HepG2 (cell line): Measurements from ENCODE around the gene CDCA4. TPM values are rescaled to one million over a fixed set of nuclear protein-coding genes. Genes with fewer than 3 reads are reported as not detected.

ENCODE experiments used
- ATAC-seq: fragments of 200-7000 bp; cut with Tn5 transposase; 3 replicates; pipeline ENCODE4 v1.9.1; 2020; ENCODE audit warnings: mild to moderate bottlenecking, moderate library complexity
- BruUV-seq: library from RNA; stranded (reverse); fragments of 400-500 nt; replicated peaks from 2 replicates; lab custom pipeline; 2021; lab: Mats Ljungman, UMichigan
- CTCF ChIA-PET: fragments of 300-600 bp; formaldehyde crosslinking; extraction: SDS; loops from one replicate; lab custom pipeline; 2021; ENCODE audit warnings: low total read pairs, inconsistent platforms, low intra/inter-chr PET ratio; lab: Yijun Ruan, JAX
- POLR2A ChIA-PET: fragments of 350-600 bp; sonication (Branson Sonifier 250); formaldehyde crosslinking; loops from one replicate; lab custom pipeline; 2020; ENCODE audit warnings: antibody characterized with exemption, inconsistent platforms; lab: Yijun Ruan, JAX
- DNase-seq: peaks from one replicate; pipeline ENCODE4 v3.0.0-alpha.2; 2015; ENCODE audit warnings: low spot score
- FAIRE-seq: peaks from 3 replicates; lab custom pipeline; 2011; peaks lifted over from hg19 to GRCh38; lab: Jason Lieb, UNC
- H2AFZ ChIP-seq: one replicate; pipeline ENCODE4 v1.6.1; 2011; ENCODE audit warnings: low read length, inconsistent platforms
- H3K27ac ChIP-seq: fragments of 300-600 bp; 3 replicates; pipeline ENCODE4 v1.8.0; 2011; ENCODE audit warnings: mixed run types, mild to moderate bottlenecking, mixed read lengths, low read length, inconsistent platforms; ENCODE audit not compliant: insufficient read depth; ENCODE audit errors: extremely low read length
- H3K27me3 ChIP-seq, 2 experiments: fragments of 200-600 bp in 1 of 2; 2 replicates in 1 of 2; 3 replicates in 1 of 2; pipeline versions ENCODE4 v1.6.0 to v1.8.0; 2011; ENCODE audit warnings: low read length in 2 of 2, mild to moderate bottlenecking in 2 of 2, moderate library complexity in 2 of 2, inconsistent platforms in 1 of 2; ENCODE audit not compliant: insufficient read depth in 2 of 2, control insufficient read depth in 1 of 2
- H3K36me3 ChIP-seq, 2 experiments: fragments of 200-600 bp in 1 of 2; replicated peaks in 1 of 2; 2 replicates in 1 of 2; 3 replicates in 1 of 2; pipeline versions ENCODE4 v1.5.1 to v1.8.0; 2011; ENCODE audit warnings: low read length in 2 of 2, inconsistent platforms in 1 of 2; ENCODE audit not compliant: insufficient read depth in 2 of 2, control insufficient read depth in 1 of 2
- H3K4me1 ChIP-seq: 2 replicates; pipeline ENCODE4 v1.5.1; 2012; ENCODE audit warnings: low read length, inconsistent platforms; ENCODE audit not compliant: insufficient read depth
- H3K4me2 ChIP-seq: 2 replicates; pipeline ENCODE4 v1.6.0; 2011; ENCODE audit warnings: low read depth, low read length, inconsistent platforms
- H3K4me3 ChIP-seq, 3 experiments: fragments of 200-600 bp in 1 of 3; sonication (generic), shearing (Covaris generic) in 1 of 3; replicated peaks in 1 of 3; 2 replicates each; pipeline ENCODE4 v1.5.1; 2011 to 2016; ENCODE audit warnings: low read length in 3 of 3, inconsistent platforms in 2 of 3, low read depth in 2 of 3, mild to moderate bottlenecking in 2 of 3, control low read depth in 1 of 3, mixed read lengths in 1 of 3; ENCODE audit not compliant: insufficient read depth in 1 of 3
- H3K79me2 ChIP-seq: one replicate; pipeline ENCODE4 v1.6.1; 2011; ENCODE audit warnings: low read length, inconsistent platforms; ENCODE audit not compliant: insufficient read depth
- H3K9ac ChIP-seq: 2 replicates; pipeline ENCODE4 v1.6.0; 2011; ENCODE audit warnings: mild to moderate bottlenecking, low read depth, low read length, inconsistent platforms; ENCODE audit not compliant: insufficient read depth
- H3K9me3 ChIP-seq: 2 replicates; pipeline ENCODE4 v1.5.1; 2012; ENCODE audit warnings: mild to moderate bottlenecking, low read length
- H4K20me1 ChIP-seq: 2 replicates; pipeline ENCODE4 v1.6.0; 2011; ENCODE audit warnings: inconsistent platforms, mild to moderate bottlenecking, low read length, moderate library complexity; ENCODE audit not compliant: insufficient read depth
- FOXP1 ChIP-seq, 2 experiments: fragments of 450-650 bp in 1 of 2; IDR thresholded peaks; 2 replicates each; pipeline ENCODE4 v1.6.1; 2017 to 2018; ENCODE audit warnings: antibody characterized with exemption in 1 of 2
- GFI1 ChIP-seq: sonication (generic); formaldehyde crosslinking; IDR thresholded peaks from 2 replicates; pipeline ENCODE4 v1.5.0; 2020; ENCODE audit warnings: missing genetic modification reagents, mild to moderate bottlenecking, borderline replicate concordance
- KDM1A ChIP-seq: IDR thresholded peaks from 2 replicates; pipeline ENCODE4 v1.6.1; 2016; ENCODE audit warnings: missing compliant biosample characterization
- MAFG ChIP-seq: sonication (generic); formaldehyde crosslinking; IDR thresholded peaks from 2 replicates; pipeline ENCODE4 v1.5.1; 2020; ENCODE audit warnings: mild to moderate bottlenecking, missing genetic modification reagents
- NR2F6 ChIP-seq, 2 experiments: IDR thresholded peaks; 2 replicates each; pipeline ENCODE4 v1.6.1; 2016; ENCODE audit warnings: antibody characterized with exemption in 1 of 2, mild to moderate bottlenecking in 1 of 2
- SNRNP70 ChIP-seq: fragments of 200-400 bp; formaldehyde crosslinking; IDR thresholded peaks from 2 replicates; pipeline ENCODE4 v1.6.1; 2017; ENCODE audit warnings: mild to moderate bottlenecking, low read depth, low read length, moderate library complexity
- SUZ12 ChIP-seq: fragments of 150-350 bp; IDR thresholded peaks from 2 replicates; pipeline ENCODE4 v1.6.1; 2014; ENCODE audit warnings: low read depth, low read length
- UBTF ChIP-seq: sonication (generic); formaldehyde crosslinking; IDR thresholded peaks from 2 replicates; pipeline ENCODE4 v1.4.0; 2020; ENCODE audit warnings: mild to moderate bottlenecking, missing genetic modification reagents
- YEATS4 ChIP-seq: sonication (generic); formaldehyde crosslinking; IDR thresholded peaks from 2 replicates; pipeline ENCODE4 v1.4.0; 2020; ENCODE audit warnings: missing genetic modification reagents, borderline replicate concordance
- ZC3H13 ChIP-seq: sonication (generic); formaldehyde crosslinking; IDR thresholded peaks from 2 replicates; pipeline ENCODE4 v1.8.1; 2023; ENCODE audit warnings: mild to moderate bottlenecking, missing genetic modification reagents, moderate library complexity
- ZNF136 ChIP-seq: sonication (generic); formaldehyde crosslinking; IDR thresholded peaks from 2 replicates; pipeline ENCODE4 v1.8.1; 2022; ENCODE audit warnings: low read depth, mild to moderate bottlenecking, moderate library complexity, missing genetic modification reagents
- ZNF280D ChIP-seq: sonication (generic); formaldehyde crosslinking; IDR thresholded peaks from 2 replicates; pipeline ENCODE4 v1.5.1; 2020; ENCODE audit warnings: mild to moderate bottlenecking, missing genetic modification reagents
- ZNF432 ChIP-seq: sonication (generic); formaldehyde crosslinking; IDR thresholded peaks from 2 replicates; pipeline ENCODE4 v1.5.0; 2020; ENCODE audit warnings: missing genetic modification reagents, mild to moderate bottlenecking, borderline replicate concordance
- ZNF577 ChIP-seq: sonication (generic); formaldehyde crosslinking; IDR thresholded peaks from 2 replicates; pipeline ENCODE4 v1.4.0; 2020; ENCODE audit warnings: mild to moderate bottlenecking, low read depth, missing genetic modification reagents, borderline replicate concordance
- ZNF816 ChIP-seq: sonication (generic); formaldehyde crosslinking; IDR thresholded peaks from 2 replicates; pipeline ENCODE4 v1.8.0; 2022; ENCODE audit warnings: missing genetic modification reagents, mild to moderate bottlenecking, borderline replicate concordance
- WGBS: methylation state at CpG from one replicate; pipeline ENCODE4 v1.1.6; 2017; ENCODE audit warnings: low lambda C conversion rate; 5-methylcytosine and 5-hydroxymethylcytosine counted together
- in situ Hi-C: cut with HindIII; loops from 2 replicates; pipeline ENCODE4 v1.10.0; 2017; ENCODE audit warnings: low pct_unique_long_range_greater_than_20kb; ENCODE audit not compliant: extremely low pct_ligation_motif_present
- intact Hi-C: fragments of 100-400 bp; cut with micrococcal nuclease; formaldehyde crosslinking; loops from one replicate; pipeline ENCODE4 v1.10.0; 2022; ENCODE audit not compliant: unreplicated experiment
- polyA plus RNA-seq, 8 experiments: library from polyadenylated mRNA; depleted of rRNA in 3 of 8; stranded (reverse) in 7 of 8; unstranded in 1 of 8; fragments of >200 nt; fragmentation: Illumina TruSeq in 4 of 8; extraction: Trizol in 4 of 8; gene quantifications; 2 replicates each; pipeline versions ENCODE4 v1.2.1 to v1.2.3, GENCODE V29; 2011 to 2016; ENCODE audit warnings: low read depth in 4 of 8, missing spikeins in 1 of 8, mixed read lengths in 1 of 8; ENCODE audit not compliant: insufficient read depth in 1 of 8
- total RNA-seq, 5 experiments: library from RNA; depleted of rRNA; stranded (reverse); fragments of >200 nt; fragmentation: Illumina TruSeq; extraction: Trizol; gene quantifications; 2 replicates each; pipeline ENCODE4 v1.2.3, GENCODE V29; 2016; ENCODE audit warnings: low read depth in 1 of 5
- TF ChIP-seq, protein P1 (sequence below): sonication (generic); formaldehyde crosslinking; IDR thresholded peaks from 2 replicates; pipeline ENCODE4 v1.4.0; 2020; ENCODE audit warnings: low read depth, mild to moderate bottlenecking, missing genetic modification reagents

CDCA4 gene
- total and polyA plus RNA-seq, 2 of the 13 experiments (the other 11 are each of a cell fraction or from before 2014, with no cell fraction given) = 19.7 to 43.1 TPM

DNA sequence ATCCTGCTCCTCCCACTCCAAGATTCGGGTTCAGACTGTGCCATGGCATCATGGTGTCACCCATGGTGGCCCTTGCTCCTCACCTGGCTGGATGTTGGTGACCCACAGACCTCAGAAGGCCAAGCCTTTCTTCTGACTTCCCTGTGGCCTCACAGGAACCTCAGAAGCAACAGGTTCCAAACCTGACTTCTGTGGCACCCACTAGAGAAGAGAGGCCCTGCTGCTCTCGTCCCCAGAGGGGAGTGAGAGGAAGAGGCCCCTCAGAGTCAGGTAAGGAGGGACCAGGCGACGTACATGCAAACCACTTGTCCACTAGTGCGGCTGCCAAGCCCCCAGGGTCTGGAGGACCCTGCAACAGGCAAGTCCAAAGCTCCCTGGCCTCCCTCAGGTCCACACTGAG lies 24.9 kb downstream of the CDCA4 start:
- ChIA-PET POLR2A (no interaction called here), CTCF (no interaction called here)
- DNase-seq (no peak), FAIRE-seq (no peak), ATAC-seq (no peak)
- H3K27ac ChIP-seq = no peak overlapping the region
- no TSS peak for BruUV-seq
- H3K9me3 ChIP-seq = no peaks in the 10 kb centered on the region
- H2AFZ ChIP-seq = no peak overlapping the region
- in situ Hi-C loops (no loop called here), intact Hi-C loops (no loop called here)
- H3K4me3 ChIP-seq = no peak overlapping the region
- H3K9ac ChIP-seq = no peak overlapping the region
- TF ChIP-seq ZC3H13 (CRISPR knock-in tag) (no peak), GFI1 (no peak), SNRNP70 (no peak), YEATS4 (CRISPR knock-in tag) (no peak), SUZ12 (no peak), KDM1A (CRISPR knock-in tag) (no peak), MAFG (CRISPR knock-in tag) (no peak), ZNF432 (no peak), FOXP1 (IDR thresholded peaks at IDR 0.05) (no peak), FOXP1 (CRISPR knock-in tag; IDR thresholded peaks at IDR 0.05) (no peak), ZNF577 (CRISPR knock-in tag) (no peak), ZNF816 (no peak), UBTF (no peak), ZNF280D (CRISPR knock-in tag) (no peak), NR2F6 (IDR thresholded peaks at IDR 0.05) (no peak), NR2F6 (CRISPR knock-in tag; IDR thresholded peaks at IDR 0.05) (no peak), ZNF136 (CRISPR knock-in tag) (no peak)
- TF ChIP-seq, protein P1, sequence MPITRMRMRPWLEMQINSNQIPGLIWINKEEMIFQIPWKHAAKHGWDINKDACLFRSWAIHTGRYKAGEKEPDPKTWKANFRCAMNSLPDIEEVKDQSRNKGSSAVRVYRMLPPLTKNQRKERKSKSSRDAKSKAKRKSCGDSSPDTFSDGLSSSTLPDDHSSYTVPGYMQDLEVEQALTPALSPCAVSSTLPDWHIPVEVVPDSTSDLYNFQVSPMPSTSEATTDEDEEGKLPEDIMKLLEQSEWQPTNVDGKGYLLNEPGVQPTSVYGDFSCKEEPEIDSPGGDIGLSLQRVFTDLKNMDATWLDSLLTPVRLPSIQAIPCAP (CRISPR knock-in tag) = no peak
- no peaks in the 10 kb centered on the region for H3K4me1 ChIP-seq
- H4K20me1 ChIP-seq = no peaks in the 10 kb centered on the region
- 55% methylated on average over 5 of the region's 5 CpGs for WGBS
- no peaks in the 10 kb centered on the region for H3K79me2 ChIP-seq
- H3K4me2 ChIP-seq = no peak overlapping the region
- no peaks in the 10 kb centered on the region for H3K36me3 ChIP-seq
- no peaks in the 10 kb centered on the region for H3K27me3 ChIP-seq
